Umbilical cord (tissue), 2 donors: ENCODE data around the gene CUX1. TPM values are rescaled to one million over a fixed set of nuclear protein-coding genes. Genes with fewer than 3 reads are reported as not detected.

Experiments used
- DNase-seq: peaks from one replicate; pipeline ENCODE4 v3.0.0-alpha.2; 2015; ENCODE audit warnings: low spot score
- total RNA-seq: library from RNA; depleted of rRNA; stranded (reverse); fragments of >200 nt; gene quantifications from one replicate; pipeline ENCODE4 v1.2.3, GENCODE V29; 2014; ENCODE audit warnings: low replicate concordance; ENCODE audit not compliant: insufficient read depth

Gene CUX1
- total RNA-seq, 1 donor from 2014 or later = 92.0 TPM

DNA sequence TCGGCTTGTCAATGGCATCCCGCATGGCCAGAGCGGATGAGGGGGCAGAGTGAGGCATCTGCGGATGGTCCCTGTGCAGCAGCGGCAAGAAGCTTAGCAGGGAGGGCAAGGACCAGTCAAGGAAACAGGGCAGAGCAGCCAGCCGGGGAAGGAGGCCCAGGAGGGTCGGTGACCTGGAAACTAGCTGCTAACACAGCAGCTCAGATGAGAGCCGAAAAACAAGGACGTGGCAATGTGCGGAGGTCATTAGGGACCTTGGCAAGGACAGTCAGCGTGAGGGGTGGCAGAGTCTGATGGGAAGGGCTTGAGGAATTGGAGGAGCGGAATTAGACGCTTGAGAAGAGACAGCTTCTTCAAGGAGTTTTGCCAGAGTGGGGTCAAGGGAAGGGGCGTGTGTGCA is 449.1 kb downstream of the CUX1 start:
- no peak for DNase-seq

DNA sequence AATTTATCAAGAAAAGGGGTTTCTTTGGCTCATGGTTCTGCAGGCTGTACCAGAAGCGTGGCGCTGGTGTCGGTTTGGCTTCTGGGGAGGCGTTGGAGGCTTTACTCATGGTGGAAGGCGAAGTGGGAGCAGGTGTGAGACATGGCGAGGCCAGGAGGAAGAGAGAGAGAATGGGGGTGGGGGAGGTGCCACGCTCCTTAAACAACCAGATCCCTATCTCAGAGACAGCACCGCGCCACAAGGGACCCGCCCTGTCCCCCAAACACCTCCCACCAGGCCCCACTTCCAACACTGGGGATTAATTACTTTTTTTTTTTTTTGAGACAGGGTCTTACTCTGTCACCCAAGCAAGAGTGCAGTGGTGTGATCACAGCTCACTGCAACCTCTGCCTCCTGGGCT is 451.2 kb downstream of the CUX1 start:
- DNase-seq = no peak

DNA sequence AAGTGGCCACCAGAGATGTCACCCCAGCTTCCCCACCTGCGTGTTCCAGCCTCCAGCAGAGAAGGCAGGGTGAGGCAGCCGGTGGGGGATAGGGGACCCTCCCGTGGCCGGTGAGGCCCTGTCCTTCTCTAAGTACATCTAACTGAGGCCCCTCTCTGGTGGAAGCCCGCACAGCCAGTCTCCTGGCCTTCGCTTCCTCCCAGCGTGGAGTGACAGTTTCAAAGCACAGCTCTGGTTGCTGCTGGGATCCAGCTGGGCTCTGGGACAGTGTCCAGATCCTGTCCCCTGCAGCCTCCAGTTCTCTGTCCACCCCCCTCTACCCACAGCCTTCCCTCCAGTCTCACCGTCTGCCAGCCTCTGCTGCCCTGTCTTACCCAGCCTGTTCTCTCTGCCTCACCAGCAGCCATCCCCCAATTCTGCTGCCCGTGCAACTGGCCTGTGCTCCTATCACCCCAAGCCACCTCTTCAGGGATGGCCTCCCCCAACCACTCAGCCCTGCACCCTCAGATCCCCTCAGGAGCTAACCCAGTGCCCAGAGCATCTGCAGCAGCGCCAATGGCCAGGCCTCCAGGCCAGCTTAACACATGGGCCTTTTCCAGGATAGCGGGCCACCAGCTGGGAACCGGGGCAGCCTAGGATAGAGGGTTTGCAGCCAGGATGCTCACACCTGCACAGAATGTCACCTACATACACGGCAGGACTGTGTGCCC is 452.9 kb downstream of the CUX1 start:
- DNase-seq = no peak

DNA sequence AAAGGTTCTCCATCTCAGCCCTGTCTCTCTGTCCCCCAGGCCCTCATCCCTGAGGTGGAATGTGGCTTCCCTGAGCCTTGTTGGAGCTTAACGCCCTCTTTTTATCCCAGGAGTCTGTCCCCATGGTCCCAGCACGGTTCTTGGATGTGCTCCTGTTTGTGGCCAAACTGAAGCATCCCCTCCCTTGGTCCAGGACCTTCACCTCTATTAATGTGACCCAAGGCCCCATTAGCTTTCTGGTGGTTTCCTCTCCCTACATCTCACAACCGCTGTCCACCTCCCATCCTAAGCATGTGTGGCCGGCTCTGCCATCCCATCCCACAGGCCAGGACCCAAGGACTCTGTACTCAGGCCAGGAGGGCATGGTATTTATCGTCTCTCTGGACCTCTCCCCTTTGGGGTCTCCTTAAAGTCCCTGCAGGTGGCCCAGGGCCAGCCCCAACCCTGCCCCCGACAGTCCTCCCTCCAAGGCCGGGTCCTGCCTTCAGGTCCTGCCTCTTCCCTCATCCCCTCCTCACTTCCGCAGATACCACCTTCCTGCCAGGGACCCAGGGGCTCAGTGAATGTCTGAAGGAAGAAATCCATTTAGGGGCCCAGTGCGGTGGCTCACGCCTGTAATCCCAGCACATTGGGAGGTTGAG is 453.9 kb downstream of the CUX1 start:
- DNase-seq = no peak

DNA sequence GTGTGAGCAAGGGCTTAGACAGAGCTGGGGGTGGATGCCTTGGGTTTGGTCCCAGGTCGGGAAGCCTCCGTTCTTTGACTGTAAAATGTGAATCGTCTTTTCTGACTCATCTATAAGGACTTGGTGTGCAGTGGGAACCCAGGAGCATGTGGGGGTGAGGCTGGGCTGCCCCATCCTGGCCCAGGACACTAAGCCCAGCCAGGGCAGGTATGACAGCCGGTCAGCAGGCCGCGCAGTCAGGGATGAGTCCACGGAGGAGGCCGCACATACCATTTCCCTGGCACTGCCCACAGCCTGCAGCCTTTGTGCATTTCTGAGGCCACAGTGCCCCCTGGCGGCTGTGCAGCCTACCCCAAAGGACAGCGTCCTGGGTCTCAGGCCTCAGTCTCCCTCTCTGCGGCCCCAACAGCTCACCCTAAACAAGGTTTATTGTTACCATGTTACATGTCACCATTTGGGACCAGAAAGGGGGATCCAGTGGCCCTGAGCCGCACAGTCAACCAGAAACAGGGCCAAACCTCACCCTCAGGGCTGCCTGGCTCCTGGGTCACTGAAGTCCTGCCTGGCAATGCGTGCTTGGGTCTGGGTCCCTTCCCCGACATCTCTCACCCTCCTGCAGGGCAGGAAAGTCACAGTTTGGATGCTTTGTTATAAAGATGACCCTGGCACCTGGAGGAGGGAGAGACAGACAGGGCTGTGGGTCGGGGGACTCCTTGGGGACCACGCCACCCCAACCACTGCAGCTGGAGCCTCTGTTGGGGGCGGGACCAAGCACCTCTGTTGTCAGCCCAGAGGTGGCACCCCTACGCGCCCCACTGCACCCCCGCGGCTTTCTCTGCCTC is 454.9 kb downstream of the CUX1 start:
- peak; percentile 70 for DNase-seq

DNA sequence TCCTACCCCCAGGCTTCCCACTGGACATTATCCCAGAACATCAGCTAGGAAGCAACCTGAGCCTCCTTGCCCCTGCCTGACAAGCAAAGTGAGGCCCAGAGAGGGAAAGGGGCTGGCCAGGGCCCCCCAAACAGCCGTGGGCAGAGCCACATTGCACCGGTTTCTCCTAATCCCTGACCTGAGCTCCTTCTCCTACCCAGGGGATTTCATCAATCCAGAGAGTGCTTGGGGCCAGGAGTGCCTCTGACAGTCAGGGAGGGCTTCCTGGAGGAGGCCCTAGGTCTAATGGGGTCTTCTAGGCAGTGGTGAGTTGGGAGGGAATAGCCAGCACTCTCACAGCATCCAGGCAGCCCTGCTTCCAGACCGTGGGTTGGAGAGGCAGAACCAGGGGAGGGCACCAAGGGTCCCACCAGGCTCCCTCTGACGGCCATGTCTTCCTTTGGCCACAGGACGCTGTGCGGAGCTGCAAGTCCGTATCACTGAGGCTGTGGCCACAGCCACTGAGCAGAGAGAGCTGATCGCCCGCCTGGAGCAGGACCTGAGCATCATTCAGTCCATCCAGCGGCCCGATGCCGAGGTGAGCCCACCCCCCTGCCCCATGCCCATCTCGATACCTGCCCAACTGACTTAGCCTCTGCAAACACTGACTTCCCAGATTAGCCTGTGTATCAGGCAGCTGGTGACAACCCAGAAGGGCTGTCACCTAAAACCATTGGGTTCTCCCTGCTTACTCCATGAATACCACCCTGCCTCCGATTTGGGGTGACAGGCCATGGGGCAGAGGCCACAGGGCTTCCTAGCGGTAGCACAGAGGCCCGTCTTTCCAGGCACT is 455.7 kb downstream of the CUX1 start:
- no peak for DNase-seq

DNA sequence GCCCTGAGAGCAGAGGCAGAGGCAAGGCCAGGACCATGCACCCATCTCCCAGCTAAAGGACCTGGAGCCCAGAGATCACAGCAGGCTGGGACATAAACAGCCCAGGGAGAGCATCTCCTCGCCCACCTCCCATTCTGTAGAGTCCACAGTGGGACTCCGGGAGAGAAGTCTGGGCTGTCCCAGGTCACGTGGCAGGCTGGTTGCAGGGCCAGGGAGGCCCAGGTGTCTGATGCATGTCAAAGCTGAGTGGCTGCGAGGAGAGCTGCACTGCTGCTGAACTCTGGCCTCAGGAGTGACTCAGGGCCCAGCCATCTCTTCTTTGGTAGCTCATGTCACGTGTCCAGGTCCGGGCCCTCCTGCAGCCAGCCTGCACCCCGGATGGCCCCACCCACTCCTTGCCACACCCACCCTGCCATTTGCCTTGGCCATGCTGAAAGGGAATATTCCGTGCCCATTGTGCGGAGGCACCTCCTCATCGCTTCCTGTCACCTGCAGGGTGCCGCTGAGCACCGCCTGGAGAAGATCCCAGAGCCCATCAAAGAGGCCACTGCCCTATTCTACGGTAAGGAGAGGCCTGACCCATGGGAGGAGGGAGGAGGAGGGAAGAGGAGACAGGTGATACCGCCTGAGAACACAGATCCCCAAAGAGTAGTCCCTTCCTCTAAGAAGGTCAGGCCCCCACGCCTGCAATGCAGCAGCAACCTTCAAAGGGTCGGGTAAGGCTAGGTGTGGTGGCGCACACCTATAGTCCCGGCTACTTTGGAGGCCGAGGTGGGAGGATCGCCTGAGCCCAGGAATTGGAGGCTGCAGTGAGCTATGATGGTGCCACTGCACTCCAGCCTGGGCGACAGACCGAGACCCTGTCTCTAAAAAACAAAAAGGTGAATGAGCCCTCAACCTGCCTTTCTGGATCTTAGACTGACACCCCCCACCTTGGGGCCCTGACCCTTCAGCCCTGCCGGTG is 456.6 kb downstream of the CUX1 start:
- no peak for DNase-seq

DNA sequence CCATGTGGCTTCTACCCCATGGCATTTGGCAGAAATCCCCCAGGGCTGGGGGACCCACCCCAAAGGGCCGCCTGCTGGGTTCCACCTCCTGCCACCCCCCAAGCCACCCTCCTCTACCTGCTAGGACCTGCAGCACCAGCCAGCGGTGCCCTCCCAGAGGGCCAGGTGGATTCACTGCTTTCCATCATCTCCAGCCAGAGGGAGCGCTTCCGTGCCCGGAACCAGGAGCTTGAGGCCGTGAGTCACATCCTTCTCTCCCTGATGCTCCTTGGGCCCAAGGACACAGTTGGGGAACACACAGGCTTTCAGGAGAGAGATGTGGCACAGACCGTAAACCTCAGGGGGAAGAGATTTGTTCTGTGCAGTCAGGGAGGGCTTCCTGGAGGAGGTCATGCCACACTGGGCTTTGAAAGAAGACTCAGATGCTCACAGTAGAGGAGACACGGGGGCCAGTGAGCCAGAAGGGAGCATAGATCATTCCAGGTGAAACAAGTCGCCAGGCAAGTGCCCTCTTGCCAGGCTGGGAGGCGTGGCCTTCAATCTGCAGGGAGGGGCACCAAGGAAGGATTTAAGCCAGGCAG is 457.8 kb downstream of the CUX1 start:
- DNase-seq = no peak

DNA sequence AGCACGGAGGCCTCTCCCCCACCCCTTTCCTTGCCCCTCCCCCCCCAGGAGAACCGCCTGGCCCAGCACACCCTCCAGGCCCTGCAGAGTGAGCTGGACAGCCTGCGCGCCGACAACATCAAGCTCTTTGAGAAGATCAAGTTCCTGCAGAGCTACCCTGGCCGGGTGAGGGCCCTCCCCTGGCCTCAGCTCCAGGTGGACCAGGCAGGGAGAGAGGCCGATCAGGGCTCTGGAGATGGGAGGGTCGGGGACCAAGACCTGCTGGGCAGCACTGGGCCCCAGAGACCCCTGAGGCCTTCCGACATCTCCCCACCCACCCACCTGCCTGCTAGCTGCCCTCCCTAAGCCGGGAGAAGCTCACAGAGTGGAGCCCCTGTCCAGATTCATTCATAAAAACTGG is 460.5 kb downstream of the CUX1 start:
- DNase-seq = no peak

DNA sequence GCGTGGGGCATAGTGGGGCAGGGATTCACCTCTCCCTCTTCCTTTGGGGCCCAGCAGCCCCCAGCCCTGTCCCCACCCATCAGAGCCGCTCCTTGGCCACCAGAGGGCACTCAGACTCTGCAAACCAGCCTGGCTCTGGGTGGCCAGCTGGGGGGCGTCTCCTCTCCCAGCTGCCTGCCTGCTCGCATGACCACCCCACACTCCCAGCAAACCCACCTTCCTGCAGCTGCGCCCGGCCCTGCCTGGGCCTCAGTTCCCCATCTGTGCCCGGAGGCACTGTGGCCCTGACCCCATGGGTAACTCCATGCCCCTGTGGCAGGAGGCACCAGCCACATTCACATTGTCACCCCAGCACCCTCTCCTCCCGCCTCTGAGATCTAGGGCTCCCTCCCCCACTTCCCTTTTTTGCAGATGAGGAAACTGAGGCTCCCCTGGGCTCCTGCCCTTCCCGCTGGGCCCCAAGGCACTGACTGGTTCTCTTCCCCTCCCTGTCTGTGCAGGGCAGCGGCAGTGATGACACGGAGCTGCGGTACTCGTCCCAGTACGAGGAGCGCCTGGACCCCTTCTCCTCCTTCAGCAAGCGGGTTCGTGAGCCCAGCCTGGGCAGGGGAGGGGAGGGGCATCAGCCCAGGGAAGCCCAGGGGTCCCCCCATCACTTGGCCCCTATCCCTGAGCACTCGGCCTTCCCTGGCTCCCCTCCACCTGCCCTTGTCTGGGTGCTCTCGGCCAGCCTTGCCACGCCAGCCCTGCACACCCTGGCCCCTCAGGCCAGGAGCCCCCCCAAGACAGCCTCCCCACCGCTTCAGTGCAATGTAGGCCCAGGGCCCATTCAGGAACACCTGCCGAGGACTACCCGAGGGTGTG is 462.3 kb downstream of the CUX1 start:
- peak; percentile 63 for DNase-seq

DNA sequence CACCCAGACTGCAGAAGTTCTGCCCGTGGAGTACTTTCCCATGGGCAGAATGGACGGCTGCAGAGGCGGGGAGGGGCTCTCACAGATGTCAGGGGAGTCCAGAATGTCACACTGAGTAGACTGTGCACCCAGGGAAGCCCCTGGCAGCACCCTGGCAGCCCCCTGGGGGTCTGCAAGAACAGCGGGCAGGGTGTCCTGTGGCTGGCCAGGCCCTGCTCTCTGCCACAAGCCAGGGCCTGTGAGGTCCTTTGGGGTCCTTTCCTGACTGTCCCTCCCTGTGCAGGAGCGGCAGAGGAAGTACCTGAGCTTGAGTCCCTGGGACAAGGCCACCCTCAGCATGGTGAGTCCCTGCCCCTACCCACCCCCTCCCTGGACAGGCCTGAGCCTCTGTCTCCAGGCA is 463.1 kb downstream of the CUX1 start:
- DNase-seq = no peak

DNA sequence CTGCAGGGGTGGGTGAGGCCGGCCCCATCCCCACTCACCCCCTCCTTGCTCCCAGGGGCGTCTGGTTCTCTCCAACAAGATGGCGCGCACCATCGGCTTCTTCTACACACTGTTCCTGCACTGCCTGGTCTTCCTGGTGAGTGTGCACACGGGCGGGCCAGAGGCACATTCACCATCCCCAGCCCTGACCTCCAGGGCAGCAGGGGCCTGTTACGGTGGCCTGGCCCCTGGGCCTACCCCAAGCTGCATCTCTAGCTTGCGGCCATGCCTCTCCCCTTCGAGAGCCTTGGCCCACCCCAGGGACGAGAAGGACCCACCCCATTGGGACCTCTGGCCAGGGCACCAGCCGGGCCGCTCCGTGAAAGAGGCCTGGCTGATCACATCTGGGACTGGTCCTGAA is 464.4 kb downstream of the CUX1 start:
- no peak for DNase-seq

DNA sequence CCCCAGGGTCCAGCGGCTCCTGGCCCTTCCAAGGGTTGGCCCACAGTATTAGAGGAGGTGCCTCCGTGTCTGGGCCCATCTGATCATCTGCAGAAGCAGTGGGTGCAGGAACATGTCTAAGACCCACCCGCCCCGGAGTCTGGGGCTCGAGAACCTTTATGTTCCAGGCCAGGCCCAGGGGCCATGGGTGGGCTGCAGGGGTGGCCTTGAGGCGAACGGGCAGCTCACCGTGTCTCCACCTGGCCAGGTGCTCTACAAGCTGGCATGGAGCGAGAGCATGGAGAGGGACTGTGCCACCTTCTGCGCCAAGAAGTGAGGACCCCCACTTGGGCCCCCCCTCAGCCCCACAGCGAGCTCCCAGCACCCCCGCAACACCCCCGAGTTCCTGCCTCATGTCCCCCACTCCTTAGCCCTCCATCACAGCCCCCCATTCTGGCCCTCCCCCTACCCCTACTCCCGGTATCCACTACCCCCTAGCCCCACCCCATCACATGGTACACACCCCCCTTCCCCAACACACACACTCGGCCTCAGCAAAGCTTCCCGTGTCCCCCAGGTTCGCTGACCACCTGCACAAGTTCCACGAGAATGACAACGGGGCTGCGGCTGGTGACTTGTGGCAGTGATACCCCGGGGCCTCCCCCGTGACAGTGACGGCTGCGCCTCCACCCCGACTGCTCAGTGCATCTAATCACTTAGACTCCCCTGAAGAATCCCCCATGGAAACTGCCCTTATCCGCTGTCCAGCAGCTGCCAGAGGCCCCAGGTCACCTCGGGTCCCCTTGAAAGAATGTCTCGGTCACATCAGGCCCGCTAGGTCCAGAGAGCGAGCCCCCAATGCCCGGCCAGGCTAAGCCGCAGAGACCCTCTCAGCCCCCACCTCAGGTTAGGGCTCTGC is 465.3 kb downstream of the CUX1 start:
- no peak for DNase-seq

DNA sequence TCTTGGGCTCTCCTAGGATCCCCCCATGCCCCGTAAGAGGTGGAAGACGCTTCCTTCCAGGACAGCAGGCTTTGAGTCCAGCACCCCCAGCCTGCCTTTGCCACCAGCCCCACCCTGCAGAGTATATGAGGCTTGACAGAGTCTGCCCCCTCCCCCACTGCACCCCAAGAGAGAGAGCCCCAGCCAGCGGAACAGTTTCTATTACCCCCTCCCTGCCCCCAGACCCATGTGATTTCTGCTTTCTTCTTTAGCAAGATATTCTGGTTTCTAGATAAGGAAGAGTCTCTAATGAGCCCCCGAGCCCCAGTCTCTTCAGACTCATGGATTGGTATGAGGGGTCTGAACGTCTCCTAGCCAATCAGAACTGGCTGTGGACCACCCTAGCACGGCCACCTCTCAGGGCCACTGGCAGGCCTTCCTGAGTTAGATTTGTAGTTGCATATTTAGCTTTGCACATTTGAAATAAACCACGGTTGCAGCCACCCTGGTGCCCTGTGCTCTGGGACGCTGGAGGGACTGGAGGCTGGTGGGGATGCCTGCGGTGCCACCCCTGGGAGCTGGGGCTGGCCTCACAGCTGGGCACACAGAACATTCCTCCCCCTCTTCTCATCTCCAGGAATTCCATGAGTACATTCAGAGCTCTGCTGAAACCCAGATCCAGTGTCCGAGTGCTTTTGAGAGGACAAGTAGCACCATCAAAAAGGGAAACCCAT is 466.2 kb downstream of the CUX1 start:
- DNase-seq = no peak

DNA sequence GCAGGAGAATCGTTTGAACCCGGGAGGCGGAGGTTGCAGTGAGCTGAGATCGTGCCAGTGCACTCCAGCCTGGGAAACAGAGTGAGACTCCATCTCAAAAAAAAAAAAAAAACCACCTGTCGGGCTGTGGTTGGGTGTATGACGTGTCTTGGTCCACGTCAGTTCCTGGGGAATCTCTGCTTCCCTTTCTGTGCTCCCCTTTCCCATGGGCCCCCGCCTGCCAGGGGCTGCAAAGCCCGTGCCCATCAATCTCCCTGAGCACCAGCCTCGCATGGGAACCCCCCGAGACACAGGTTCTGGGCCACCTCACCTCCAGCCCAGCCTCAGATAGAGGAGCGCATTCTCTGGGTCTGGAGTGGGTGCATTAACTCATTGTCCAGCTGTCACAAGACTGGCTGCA is 467.0 kb downstream of the CUX1 start:
- no peak for DNase-seq

DNA sequence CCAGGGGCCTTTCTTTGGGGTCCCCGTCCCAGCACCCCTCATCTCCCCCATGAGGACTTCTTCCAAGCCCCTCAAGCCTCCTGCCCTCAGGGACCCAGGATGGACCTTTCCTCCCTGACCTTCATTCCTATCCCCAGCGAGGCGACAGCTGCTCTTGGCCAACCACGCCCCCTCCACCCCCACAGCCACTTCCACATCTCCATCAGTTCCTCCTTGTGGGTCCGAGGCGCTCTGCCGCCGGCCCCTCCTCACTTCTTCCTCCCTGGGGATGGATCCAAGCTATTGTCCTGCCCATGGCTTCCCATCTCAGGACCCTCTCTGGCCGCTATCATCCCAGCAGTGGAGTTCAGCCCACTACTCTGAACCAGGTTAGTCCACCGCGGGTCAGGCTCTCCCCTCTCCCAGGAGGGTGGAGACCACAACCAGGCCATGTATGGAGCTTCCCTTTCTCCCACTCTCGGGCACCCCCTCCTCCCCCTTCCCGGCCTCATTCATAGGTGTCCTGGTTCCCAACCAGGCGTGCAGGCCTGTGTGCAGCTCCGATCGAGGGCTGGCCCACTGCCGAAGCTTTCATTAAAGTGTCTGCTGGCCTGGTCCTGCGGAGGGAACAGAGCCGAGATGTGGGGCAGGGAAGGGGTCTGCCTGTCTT is 467.6 kb downstream of the CUX1 start:
- no peak for DNase-seq
